IPS-NIHi7 (cell line): Measurements from ENCODE around the gene RRP36.
"Not testable (repeated sequence)": the region's sequence is repeated elsewhere in the genome, so short reads cannot be mapped to it uniquely, and the experiment has no call there.

Experiments used
- DNase-seq: peaks from one replicate; pipeline ENCODE4 v3.0.0; 2012; ENCODE audit warnings: mixed read lengths; ENCODE audit errors: extremely low spot score

The RRP36 gene

DNA sequence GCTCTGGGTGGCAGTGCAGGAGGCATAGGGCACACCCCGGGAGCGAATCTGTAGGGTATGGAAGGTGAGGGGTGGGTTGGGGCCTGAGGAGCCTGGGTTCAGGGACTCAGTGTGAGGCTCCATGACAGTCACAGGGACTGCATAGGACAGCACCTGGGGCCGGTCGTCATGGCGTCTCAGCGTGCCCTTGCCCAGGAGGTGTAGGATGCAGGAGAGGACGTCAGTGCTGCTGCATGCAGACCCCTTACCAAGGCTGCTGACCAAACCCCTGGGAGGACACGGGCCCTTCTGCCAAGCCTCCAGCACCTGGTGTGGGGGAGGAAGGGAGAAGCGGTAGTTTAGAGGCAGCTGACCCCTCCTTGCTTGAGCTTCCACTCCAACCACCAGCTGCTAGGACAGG lies 16.3 kb downstream of the RRP36 start:
- no peak for DNase-seq

GRCh38 chr6:43038727-43039126 lies 17.3 kb downstream of the RRP36 start:
- no peak for DNase-seq

DNA sequence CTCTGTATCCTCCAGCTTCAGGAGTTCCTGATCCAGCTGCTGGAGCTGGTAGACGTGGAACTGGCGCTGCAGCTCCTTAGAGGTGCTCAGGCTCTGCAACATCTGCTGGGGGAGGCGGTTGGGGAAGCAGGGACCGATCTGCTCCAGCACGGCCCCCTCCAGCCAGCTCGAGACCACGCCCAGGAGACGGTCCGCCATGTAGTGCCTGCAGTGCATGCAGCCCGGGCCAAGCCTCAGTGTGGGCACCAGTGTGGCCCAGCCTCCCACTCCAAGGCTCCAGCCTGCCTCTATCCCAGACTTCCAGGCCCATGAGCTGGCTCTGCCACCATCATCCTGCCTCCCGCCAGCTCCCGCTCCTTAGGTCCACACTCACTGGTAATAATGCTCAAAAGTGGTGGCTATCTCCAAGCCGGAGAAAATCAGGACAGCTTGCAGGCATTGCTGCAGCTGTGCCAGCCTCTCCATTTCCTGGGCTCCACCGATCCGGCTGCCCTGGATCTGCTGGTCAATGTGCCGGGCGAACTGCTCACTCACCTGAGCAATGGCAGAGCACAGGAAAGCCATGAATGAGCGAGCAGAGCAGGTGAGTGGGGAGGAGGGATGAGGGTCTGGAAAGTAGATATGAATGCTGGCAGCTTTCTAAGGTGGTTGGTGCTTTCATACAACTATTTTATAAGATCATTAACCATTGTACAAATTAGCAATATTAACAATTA lies 19.3 kb downstream of the RRP36 start:
- DNase-seq, result no peak

- not testable (repeated sequence) for DNase-seq
Measured at GRCh38 chr6:43041475-43041874, 20.1 kb downstream of the RRP36 start.

GRCh38 chr6:43043310-43043709 lies 21.9 kb downstream of the RRP36 start:
- DNase-seq, result no peak

- no peak for DNase-seq
Measured at GRCh38 chr6:43045371-43045930, 24.0 kb downstream of the RRP36 start.

DNA sequence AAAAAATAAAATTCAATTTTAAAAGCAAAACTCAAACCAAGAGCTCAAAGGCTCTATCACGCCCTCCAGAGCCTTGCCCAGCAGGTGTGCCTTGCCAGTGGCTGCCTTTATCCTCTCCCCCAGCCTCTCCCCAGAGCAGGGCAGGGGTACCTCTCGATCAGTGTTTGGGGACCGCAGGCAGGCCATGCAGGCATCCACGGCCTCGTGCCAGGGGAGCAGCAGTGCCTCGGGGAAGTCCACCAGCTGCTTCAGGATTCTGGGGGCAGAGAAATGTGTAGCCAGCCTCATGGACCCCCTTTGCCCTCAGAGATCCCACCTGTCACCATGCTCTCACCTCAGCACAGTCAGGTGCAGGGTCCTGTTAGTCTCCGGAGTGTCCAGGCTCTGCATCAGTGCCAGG lies 26.6 kb downstream of the RRP36 start:
- DNase-seq, result no peak

DNA sequence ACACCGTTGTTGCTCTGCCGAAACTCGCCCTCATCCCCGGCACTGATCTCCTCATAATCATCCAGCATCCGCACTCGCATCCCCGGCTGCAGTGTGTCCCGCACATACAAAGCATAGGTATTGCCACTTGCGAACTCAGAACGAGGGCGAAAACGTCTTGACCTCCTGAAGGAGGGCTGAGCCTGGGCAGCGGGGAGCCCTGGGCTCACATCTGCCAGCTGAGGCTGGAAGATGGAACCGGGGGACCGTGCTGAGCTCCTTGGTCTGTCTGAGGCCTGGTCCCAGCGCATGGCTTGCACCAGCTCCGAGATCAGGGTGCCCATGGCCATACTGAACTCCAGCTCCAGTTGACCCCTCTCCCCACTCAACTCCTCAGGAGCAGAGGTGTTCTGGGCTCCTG lies 29.6 kb downstream of the RRP36 start:
- no peak for DNase-seq

DNA sequence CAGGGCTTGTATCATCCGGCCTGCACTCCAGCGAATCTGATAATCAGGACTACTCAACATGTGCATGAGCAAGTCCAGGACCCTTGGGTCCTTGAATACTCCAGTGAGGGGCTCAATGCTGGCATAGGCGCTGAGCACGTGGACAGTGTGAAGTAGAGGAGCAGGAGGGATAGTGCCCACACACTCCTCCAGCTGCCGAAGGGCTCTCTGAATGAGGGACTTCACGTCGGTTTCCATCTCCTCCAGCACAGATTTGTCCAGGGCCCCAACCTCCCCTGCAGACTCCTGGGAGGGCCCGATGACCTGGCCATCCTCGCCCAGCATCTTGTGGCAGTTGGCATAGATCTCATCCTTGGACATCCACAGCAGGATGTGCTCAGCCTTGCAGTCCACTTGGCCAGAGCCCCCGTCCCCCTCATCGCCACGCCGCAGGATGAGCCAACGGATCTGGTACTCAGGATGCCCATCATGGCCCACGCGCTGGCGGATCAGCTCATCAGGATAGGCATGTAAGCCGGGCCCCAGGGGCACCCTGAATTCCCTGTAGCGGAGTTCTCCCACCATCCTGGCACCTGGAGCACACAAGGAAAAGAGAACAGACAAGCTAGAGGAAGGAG lies 30.9 kb downstream of the RRP36 start:
- no peak for DNase-seq

- peak; percentile 49 for DNase-seq
Measured at GRCh38 chr6:43052842-43053544, 31.6 kb downstream of the RRP36 start.

DNA sequence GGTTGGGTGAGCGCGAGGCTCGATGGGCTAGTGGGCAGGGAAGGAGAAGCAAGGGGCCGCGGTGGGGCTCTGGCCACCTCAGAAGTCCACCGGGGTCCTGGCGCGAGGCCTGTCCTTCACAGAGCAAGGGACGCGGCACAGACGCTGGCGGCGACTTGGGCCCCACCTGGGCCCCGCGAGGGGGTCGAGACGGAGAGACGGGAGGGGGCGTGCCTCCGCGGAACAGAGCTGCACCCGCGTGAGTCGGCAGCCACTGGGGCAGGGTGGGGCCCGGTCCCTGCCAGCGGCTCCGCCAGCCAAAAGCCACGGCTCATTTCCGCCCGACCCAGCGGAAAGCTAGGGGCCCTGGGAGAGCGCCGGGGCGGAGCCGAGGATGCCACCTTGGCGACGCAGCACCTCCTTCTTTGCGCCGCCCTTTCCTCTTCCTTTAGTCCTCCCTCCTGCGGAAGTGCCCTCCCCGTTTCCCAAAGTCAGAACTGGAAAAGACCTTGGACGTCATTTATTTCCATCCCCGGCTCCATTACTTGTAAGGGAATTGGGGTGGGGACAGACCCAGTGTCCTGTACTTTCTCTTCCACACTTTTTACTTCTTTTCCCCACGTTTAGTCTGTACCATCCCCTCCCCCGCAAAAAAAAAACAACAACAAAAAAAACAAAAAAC lies 32.3 kb downstream of the RRP36 start, which contains the start of gene CUL7:
TSS of gene CUL7 (minus strand) at position 307 of the 661 bp plus-strand sequence. CDS start 1,063 bp downstream, outside the sequence.
- DNase-seq, result peak; percentile 99

DNA sequence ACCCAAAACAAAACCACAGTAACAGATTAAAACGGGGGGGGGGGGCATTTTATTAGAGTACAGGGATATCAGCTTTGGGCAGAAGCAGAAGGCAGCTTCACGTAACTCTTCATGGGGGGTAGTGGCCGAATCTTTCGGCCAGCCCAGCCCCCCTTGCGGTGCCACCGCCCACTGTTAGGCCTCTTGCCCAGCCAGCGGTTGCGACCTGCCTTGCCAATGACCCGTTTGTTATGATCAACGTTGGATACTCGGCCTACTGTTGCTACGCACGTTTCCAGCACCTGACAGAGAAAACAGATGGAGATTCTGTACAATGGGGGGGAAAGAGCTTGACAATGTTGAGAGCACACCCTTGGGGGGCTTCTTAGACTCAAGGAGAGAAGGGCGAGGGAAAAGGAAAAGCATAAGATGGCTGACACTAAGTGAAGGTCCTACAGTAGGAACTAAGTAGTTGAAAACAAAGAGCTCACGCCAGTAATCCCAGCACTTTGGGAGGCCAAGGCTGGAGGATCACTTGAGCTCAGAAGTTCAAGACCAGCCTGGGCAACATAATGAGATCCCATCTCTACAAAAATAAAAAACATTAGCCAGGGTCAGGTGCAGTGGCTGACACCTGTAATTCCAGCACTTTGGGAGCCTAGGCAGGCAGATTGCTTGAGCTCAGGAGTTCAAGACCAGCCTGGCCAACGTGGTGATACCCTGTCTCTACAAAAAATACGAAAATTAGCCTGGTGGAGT lies 33.0 kb downstream of the RRP36 start:
- DNase-seq, result no peak

- DNase-seq, result no peak
Measured at GRCh38 chr6:43055966-43056365, 34.5 kb downstream of the RRP36 start.

DNA sequence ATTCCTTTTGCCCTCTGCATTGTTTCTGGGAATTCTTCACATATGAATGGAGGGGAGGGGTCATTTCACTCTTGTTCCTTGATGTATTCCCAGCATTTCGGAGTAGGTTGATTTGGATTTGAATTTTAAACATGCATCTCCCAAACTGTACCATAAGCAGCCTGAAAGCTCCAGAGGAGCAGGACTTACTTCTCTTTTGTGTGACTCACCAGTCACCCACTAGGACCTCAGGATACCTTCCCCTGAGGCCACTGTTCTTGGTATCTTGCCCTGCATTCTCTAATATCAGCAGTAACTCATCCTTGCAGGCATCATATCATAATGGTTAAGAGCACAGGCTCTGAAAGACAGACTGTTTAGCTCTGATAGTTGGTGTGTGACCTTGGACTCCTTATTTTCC lies 37.1 kb downstream of the RRP36 start:
- DNase-seq, result no peak

- DNase-seq, result peak; percentile 100
Measured at GRCh38 chr6:43059168-43060033, 38.0 kb downstream of the RRP36 start, which contains the start of the genes KLC4 and MRPL2. Gene KLC4, plus strand, starts transcription at chr6:43059631. Its CDS starts 1,705 bp downstream, at chr6:43061336. Gene MRPL2, minus strand, starts transcription at chr6:43059434. Its CDS starts 53 bp downstream, at chr6:43059381.

GRCh38 chr6:43060034-43060754 lies 38.8 kb downstream of the RRP36 start:
- DNase-seq, result peak; percentile 43

- no peak for DNase-seq
Measured at GRCh38 chr6:43060755-43061633, 39.6 kb downstream of the RRP36 start.

DNA sequence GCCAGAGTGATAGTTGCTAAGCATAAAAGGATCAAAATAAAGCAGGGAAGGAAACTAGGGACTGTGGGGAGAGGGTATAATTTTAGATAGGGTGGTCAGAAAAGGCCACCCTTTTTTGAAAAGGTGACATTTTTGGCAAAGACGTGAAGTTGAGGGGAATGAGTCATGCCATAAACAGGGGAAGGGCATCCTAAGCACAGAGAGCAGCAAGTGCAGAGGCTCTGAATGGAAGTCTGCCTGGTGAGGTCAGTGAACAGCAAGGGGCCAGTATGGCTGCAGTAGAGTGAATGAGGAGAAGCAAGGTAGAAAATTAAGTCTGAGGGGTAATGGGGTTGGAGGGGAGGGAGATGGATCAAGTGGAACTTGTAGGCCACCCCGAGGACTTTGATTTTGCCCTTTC lies 40.4 kb downstream of the RRP36 start:
- DNase-seq, result no peak
